CD4-positive, alpha-beta memory T cell (primary cell): ENCODE data around the gene AKR1B15. TPM values are rescaled to one million over a fixed set of nuclear protein-coding genes. Genes with fewer than 3 reads are reported as not detected.

Source experiments
- CTCF ChIA-PET: fragments of 350-600 bp; sonication (Branson Sonifier 250); formaldehyde crosslinking; loops from one replicate; lab custom pipeline; 2021; ENCODE audit warnings: inconsistent platforms; ENCODE audit not compliant: partially characterized antibody; lab: Charles Lee
- POLR2A ChIA-PET: fragments of 350-600 bp; sonication (Branson Sonifier 250); formaldehyde crosslinking; loops from one replicate; lab custom pipeline; 2021; ENCODE audit not compliant: partially characterized antibody; lab: Charles Lee
- DNase-seq, 5 donors: peaks; one replicate each; pipeline versions ENCODE4 v3.0.0 to v3.0.0-alpha.2; 2020 to 2022; ENCODE audit warnings: mixed read lengths in 1 of 5
- H3K27ac ChIP-seq: one replicate; pipeline ENCODE4 v1.7.0; 2013; ENCODE audit warnings: low read depth, low read length
- H3K27me3 ChIP-seq: 2 replicates; pipeline ENCODE4 v1.7.0; 2013; ENCODE audit warnings: mild to moderate bottlenecking, low read length, moderate library complexity; ENCODE audit not compliant: insufficient read depth
- H3K36me3 ChIP-seq: 2 replicates; pipeline ENCODE4 v1.7.0; 2013; ENCODE audit warnings: mild to moderate bottlenecking, low read length, moderate library complexity; ENCODE audit not compliant: insufficient read depth
- H3K4me1 ChIP-seq: 2 replicates; pipeline ENCODE4 v1.7.0; 2013; ENCODE audit warnings: mild to moderate bottlenecking, low read length, moderate library complexity; ENCODE audit not compliant: insufficient read depth
- H3K4me3 ChIP-seq, 2 donors: one replicate each; pipeline ENCODE4 v1.7.0; 2013; ENCODE audit warnings: low read length in 2 of 2, mild to moderate bottlenecking in 1 of 2
- H3K9me3 ChIP-seq, 2 donors: one replicate each; pipeline ENCODE4 v1.7.0; 2013; ENCODE audit warnings: low read length in 2 of 2, control low read depth in 1 of 2; ENCODE audit not compliant: control insufficient read depth in 1 of 2
- H3K27ac Mint-ChIP-seq, 7 donors: one replicate each; pipeline ENCODE4 v1.8.0; 2020 to 2021; ENCODE audit warnings: mixed read lengths in 7 of 7, mild to moderate bottlenecking in 6 of 7, inconsistent platforms in 3 of 7, moderate library complexity in 3 of 7
- H3K27me3 Mint-ChIP-seq, 2 donors: one replicate each; pipeline ENCODE4 v1.8.0; 2020 to 2021; ENCODE audit warnings: mixed read lengths in 2 of 2
- H3K36me3 Mint-ChIP-seq, 2 donors: one replicate each; pipeline ENCODE4 v1.8.0; 2020 to 2021; ENCODE audit warnings: mixed read lengths in 2 of 2, inconsistent platforms in 1 of 2, mild to moderate bottlenecking in 1 of 2
- H3K4me1 Mint-ChIP-seq, 4 donors: one replicate each; pipeline ENCODE4 v1.8.0; 2020 to 2021; ENCODE audit warnings: mixed read lengths in 4 of 4, mild to moderate bottlenecking in 1 of 4
- H3K4me3 Mint-ChIP-seq, 8 donors: one replicate each; pipeline ENCODE4 v1.8.0; 2020 to 2021; ENCODE audit warnings: mixed read lengths in 8 of 8, mild to moderate bottlenecking in 7 of 8, moderate library complexity in 6 of 8, inconsistent platforms in 3 of 8
- H3K9me3 Mint-ChIP-seq, 8 donors: one replicate each; pipeline ENCODE4 v1.8.0; 2020 to 2021; ENCODE audit warnings: mixed read lengths in 8 of 8, mild to moderate bottlenecking in 5 of 8, inconsistent platforms in 3 of 8, moderate library complexity in 1 of 8
- intact Hi-C: fragments of 100-400 bp; cut with micrococcal nuclease; formaldehyde crosslinking; loops from one replicate; pipeline ENCODE4 v1.15.1; 2023
- polyA plus RNA-seq, 2 donors: library from polyadenylated mRNA; unstranded; fragments of 300-500 nt; fragmentation: Illumina TruSeq; gene quantifications; one replicate each; pipeline ENCODE4 v1.2.3, GENCODE V29; 2021
- total RNA-seq, 2 experiments: library from RNA; stranded (reverse); gene quantifications; one replicate each; pipeline ENCODE4 v1.2.3, GENCODE V29; 2021

The AKR1B15 gene
- total and polyA plus RNA-seq, 4 experiments from 2014 or later, result not detected

GRCh38 chr7:134622303-134622995 is 73.5 kb downstream of the AKR1B15 start:
- peaks cover 9% of the 10 kb centered on the region for H3K27me3 ChIP-seq
- Mint-ChIP-seq H3K4me1 (no peaks in the 10 kb centered on the region), H3K9me3 (no peaks in the 10 kb centered on the region), H3K36me3 (no peaks in the 10 kb centered on the region), H3K27ac (no peak overlapping the region), H3K4me3 (no peak overlapping the region), H3K27me3 (peaks cover 20 to 26% of the 10 kb centered on the region in 2 donors)
- H3K9me3 ChIP-seq, result no peaks in the 10 kb centered on the region
- H3K4me3 ChIP-seq, result no peak overlapping the region
- H3K27ac ChIP-seq, result no peak overlapping the region
- no peak for DNase-seq
- H3K4me1 ChIP-seq, result no peaks in the 10 kb centered on the region
- intact Hi-C loops, result no loop called here
- CTCF ChIA-PET, result interaction anchor here (0.6 to 9.1 kb wide), 5 partner anchors 9 to 52 kb away, joined by 3 to 53 read pairs (median 3); no protein-coding TSS in a partner anchor
- POLR2A ChIA-PET, result no interaction called here
- H3K36me3 ChIP-seq, result no peaks in the 10 kb centered on the region

GRCh38 chr7:134623193-134623592 is 74.3 kb downstream of the AKR1B15 start:
- no peak overlapping the region for H3K27ac ChIP-seq
- Mint-ChIP-seq H3K4me3 (no peak overlapping the region), H3K27ac (no peak overlapping the region), H3K36me3 (no peaks in the 10 kb centered on the region), H3K9me3 (no peaks in the 10 kb centered on the region), H3K27me3 (peaks cover 24 to 33% of the 10 kb centered on the region in 2 donors), H3K4me1 (no peaks in the 10 kb centered on the region)
- no peaks in the 10 kb centered on the region for H3K9me3 ChIP-seq
- intact Hi-C loops, result no loop called here
- no peak for DNase-seq
- H3K4me3 ChIP-seq, result no peak overlapping the region
- no peaks in the 10 kb centered on the region for H3K36me3 ChIP-seq
- ChIA-PET CTCF (interaction anchor here (0.6 to 9.1 kb wide), 5 partner anchors 9 to 51 kb away, joined by 3 to 53 read pairs (median 3); no protein-coding TSS in a partner anchor), POLR2A (no interaction called here)
- H3K4me1 ChIP-seq, result no peaks in the 10 kb centered on the region
- H3K27me3 ChIP-seq, result peaks cover 9% of the 10 kb centered on the region

- Mint-ChIP-seq H3K4me3 (no peak overlapping the region), H3K4me1 (no peaks in the 10 kb centered on the region), H3K27ac (no peak overlapping the region), H3K27me3 (peaks cover 34 to 41% of the 10 kb centered on the region in 2 donors), H3K36me3 (no peaks in the 10 kb centered on the region), H3K9me3 (no peaks in the 10 kb centered on the region)
- CTCF ChIA-PET, result interaction anchor here (0.7 kb wide), 1 partner anchor 20 kb away, joined by 4 read pairs; no protein-coding TSS in a partner anchor
- Histone ChIP-seq H3K27me3 (peaks cover 9% of the 10 kb centered on the region), H3K27ac (no peak overlapping the region), H3K4me1 (no peaks in the 10 kb centered on the region), H3K4me3 (no peak overlapping the region), H3K36me3 (no peaks in the 10 kb centered on the region), H3K9me3 (no peaks in the 10 kb centered on the region)
- DNase-seq, result no peak
- intact Hi-C loops, result no loop called here
- POLR2A ChIA-PET, result no interaction called here
Measured at GRCh38 chr7:134625550-134625949, 76.6 kb downstream of the AKR1B15 start.

- Mint-ChIP-seq H3K4me3 (no peak overlapping the region), H3K27ac (no peak overlapping the region), H3K4me1 (no peaks in the 10 kb centered on the region), H3K36me3 (no peaks in the 10 kb centered on the region), H3K9me3 (no peaks in the 10 kb centered on the region), H3K27me3 (peaks cover 32 to 41% of the 10 kb centered on the region in 2 donors)
- intact Hi-C loops, result no loop called here
- Histone ChIP-seq H3K9me3 (no peaks in the 10 kb centered on the region), H3K4me1 (no peaks in the 10 kb centered on the region), H3K36me3 (no peaks in the 10 kb centered on the region), H3K4me3 (no peak overlapping the region), H3K27ac (no peak overlapping the region), H3K27me3 (peaks cover 9% of the 10 kb centered on the region)
- DNase-seq, result no peak
- ChIA-PET POLR2A (no interaction called here), CTCF (no interaction called here)
Measured at GRCh38 chr7:134627109-134627774, 78.3 kb downstream of the AKR1B15 start.

GRCh38 chr7:134627775-134628153 is 78.9 kb downstream of the AKR1B15 start:
- Mint-ChIP-seq H3K27ac (no peak overlapping the region), H3K4me1 (no peaks in the 10 kb centered on the region), H3K9me3 (no peaks in the 10 kb centered on the region), H3K27me3 (peaks cover 30 to 38% of the 10 kb centered on the region in 2 donors), H3K36me3 (no peaks in the 10 kb centered on the region), H3K4me3 (no peak overlapping the region)
- Histone ChIP-seq H3K4me3 (no peak overlapping the region), H3K27ac (no peak overlapping the region), H3K27me3 (peaks cover 5% of the 10 kb centered on the region), H3K4me1 (no peaks in the 10 kb centered on the region), H3K9me3 (no peaks in the 10 kb centered on the region), H3K36me3 (no peaks in the 10 kb centered on the region)
- CTCF ChIA-PET, result no interaction called here
- POLR2A ChIA-PET, result no interaction called here
- DNase-seq, result no peak
- intact Hi-C loops, result no loop called here

- H3K4me3 ChIP-seq, result no peak overlapping the region
- intact Hi-C loops, result no loop called here
- no peaks in the 10 kb centered on the region for H3K4me1 ChIP-seq
- ChIA-PET CTCF (interaction anchor here (1.3 to 9.2 kb wide), 4 partner anchors 23 to 542 kb away, joined by 4 to 174 read pairs (median 6); no protein-coding TSS in a partner anchor), POLR2A (no interaction called here)
- no peak overlapping the region for H3K27ac ChIP-seq
- H3K4me1 Mint-ChIP-seq, result peaks cover 0 to 1% (median 0%) of the 10 kb centered on the region in 4 donors
- H3K27me3 Mint-ChIP-seq, result peaks cover 30 to 31% of the 10 kb centered on the region in 2 donors
- H3K36me3 ChIP-seq, result no peaks in the 10 kb centered on the region
- H3K9me3 Mint-ChIP-seq, result no peaks in the 10 kb centered on the region
- no peak overlapping the region for H3K27ac Mint-ChIP-seq
- no peaks in the 10 kb centered on the region for H3K9me3 ChIP-seq
- DNase-seq, result no peak
- H3K36me3 Mint-ChIP-seq, result no peaks in the 10 kb centered on the region
- no peaks in the 10 kb centered on the region for H3K27me3 ChIP-seq
- no peak overlapping the region for H3K4me3 Mint-ChIP-seq
Measured at GRCh38 chr7:134629445-134629844, 80.5 kb downstream of the AKR1B15 start.
